ENCODE measurements around the gene MOB3C. TPM values are rescaled to one million over a fixed set of nuclear protein-coding genes. Genes with fewer than 3 reads are reported as not detected.

MOB3C gene
- total and polyA plus RNA-seq, 2 of the 4 experiments (the other 2 are of a cell fraction) = 7.3 to 9.0 TPM

DNA sequence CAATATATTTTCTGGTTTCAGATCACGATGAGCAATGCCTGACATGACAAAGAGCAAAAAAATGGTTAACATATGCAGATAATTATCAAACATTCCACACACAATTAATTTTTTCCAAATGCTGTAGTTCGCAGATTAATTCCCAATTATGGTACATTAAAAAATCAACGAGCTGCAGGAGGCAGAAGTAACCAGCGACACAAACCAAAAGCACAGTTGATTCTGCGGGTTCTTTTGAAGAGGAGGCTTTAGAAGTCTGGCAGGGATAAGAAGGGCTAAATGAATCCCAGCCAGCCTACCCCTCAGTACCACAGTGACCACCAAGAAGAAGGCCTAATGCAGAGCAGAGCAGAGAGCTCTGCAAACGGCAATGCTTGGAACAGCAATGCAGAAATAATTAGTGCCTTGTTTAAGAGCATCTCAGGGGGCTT, 48.1 kb downstream of the MOB3C start:
- Histone ChIP-seq H3K14ac (replicated peaks; ENCODE audit: low read depth, low read length) (no peak overlapping the region), H3K9me3 (ENCODE audit: control insufficient read depth, insufficient read depth, low read length) (no peaks in the 10 kb centered on the region), H3K18ac (ENCODE audit: low read depth, low read length) (no peak overlapping the region), H3K56ac (ENCODE audit: extremely low read depth, insufficient read depth, low read length) (no peak overlapping the region), H2AK9ac (replicated peaks; ENCODE audit: low read depth, low read length, poor library complexity) (no peak overlapping the region), H4K91ac (ENCODE audit: insufficient read depth, low read depth, low read length) (no peak overlapping the region), H3K4ac (ENCODE audit: low read depth, low read length) (no peak overlapping the region), H3K36me3 (ENCODE audit: control insufficient read depth, insufficient read depth, low read length) (peaks cover 21% of the 10 kb centered on the region), H2BK20ac (ENCODE audit: low read depth, low read length) (no peak overlapping the region), H3K23ac (ENCODE audit: low read depth, low read length) (no peak overlapping the region), H3K9ac (ENCODE audit: low read depth, low read length) (no peak overlapping the region), H4K8ac (ENCODE audit: low read depth in 2 of 2, low read length in 2 of 2) (no peak overlapping the region), H2BK15ac (ENCODE audit: low read depth, low read length) (no peak overlapping the region), H4K5ac (ENCODE audit: low read depth, low read length) (no peak overlapping the region), H2AFZ (replicated peaks; ENCODE audit: low read length, poor library complexity) (no peak overlapping the region), H2BK120ac (ENCODE audit: low read depth, low read length) (no peak overlapping the region), H3K4me3 (ENCODE audit: insufficient read depth, low read depth, low read length) (no peak overlapping the region), H3K9me1 (ENCODE audit: insufficient read depth, low read length) (peaks cover 11% of the 10 kb centered on the region), H3K27me3 (ENCODE audit: control insufficient read depth, insufficient read depth, low read length) (no peaks in the 10 kb centered on the region), H3K4me2 (ENCODE audit: low read depth, low read length) (no peak overlapping the region), H2BK5ac (ENCODE audit: low read depth, low read length, poor library complexity, severe bottlenecking) (no peak overlapping the region), H4K20me1 (ENCODE audit: insufficient read depth, low read length) (no peaks in the 10 kb centered on the region), H3K4me1 (ENCODE audit: control insufficient read depth, insufficient read depth, low read length) (peaks cover 2% of the 10 kb centered on the region; the same call in 1 of the 2 replicates), H3K27ac (ENCODE audit: insufficient read depth, low read length) (no peak overlapping the region), H3K79me1 (ENCODE audit: low read depth in 1 of 2, low read length in 2 of 2) (no peaks in the 10 kb centered on the region), H2AK5ac (ENCODE audit: low read depth, low read length) (no peak overlapping the region)
- dilution Hi-C loops (cut with HindIII; ENCODE audit: low sequenced_read_pairs, unreplicated experiment) (no loop called here), intact Hi-C loops (cut with micrococcal nuclease) (no loop called here), in situ Hi-C loops (cut with MboI; ENCODE audit: low sequenced_read_pairs) (no loop called here)
- DNase-seq (no peak), ATAC-seq (ENCODE audit: low read depth) (no peak)
- no peak for TF ChIP-seq CHD1 (IDR thresholded peaks at IDR 0.05; ENCODE audit: low read depth, low read length)
- no peak for TF ChIP-seq NFE2L2 (IDR thresholded peaks at IDR 0.05; ENCODE audit: low read depth, low read length)
- TF ChIP-seq, protein P1, sequence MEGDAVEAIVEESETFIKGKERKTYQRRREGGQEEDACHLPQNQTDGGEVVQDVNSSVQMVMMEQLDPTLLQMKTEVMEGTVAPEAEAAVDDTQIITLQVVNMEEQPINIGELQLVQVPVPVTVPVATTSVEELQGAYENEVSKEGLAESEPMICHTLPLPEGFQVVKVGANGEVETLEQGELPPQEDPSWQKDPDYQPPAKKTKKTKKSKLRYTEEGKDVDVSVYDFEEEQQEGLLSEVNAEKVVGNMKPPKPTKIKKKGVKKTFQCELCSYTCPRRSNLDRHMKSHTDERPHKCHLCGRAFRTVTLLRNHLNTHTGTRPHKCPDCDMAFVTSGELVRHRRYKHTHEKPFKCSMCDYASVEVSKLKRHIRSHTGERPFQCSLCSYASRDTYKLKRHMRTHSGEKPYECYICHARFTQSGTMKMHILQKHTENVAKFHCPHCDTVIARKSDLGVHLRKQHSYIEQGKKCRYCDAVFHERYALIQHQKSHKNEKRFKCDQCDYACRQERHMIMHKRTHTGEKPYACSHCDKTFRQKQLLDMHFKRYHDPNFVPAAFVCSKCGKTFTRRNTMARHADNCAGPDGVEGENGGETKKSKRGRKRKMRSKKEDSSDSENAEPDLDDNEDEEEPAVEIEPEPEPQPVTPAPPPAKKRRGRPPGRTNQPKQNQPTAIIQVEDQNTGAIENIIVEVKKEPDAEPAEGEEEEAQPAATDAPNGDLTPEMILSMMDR (conservative IDR thresholded peaks at IDR 0.05; ENCODE audit: low read depth, low read length) = no peak
- no peak for TF ChIP-seq RFX5 (IDR thresholded peaks at IDR 0.05; ENCODE audit: low read depth, low read length)
- TF ChIP-seq MXI1 (IDR thresholded peaks at IDR 0.05; ENCODE audit: borderline replicate concordance, low read depth, low read length) = no peak
- TF ChIP-seq, protein P2, sequence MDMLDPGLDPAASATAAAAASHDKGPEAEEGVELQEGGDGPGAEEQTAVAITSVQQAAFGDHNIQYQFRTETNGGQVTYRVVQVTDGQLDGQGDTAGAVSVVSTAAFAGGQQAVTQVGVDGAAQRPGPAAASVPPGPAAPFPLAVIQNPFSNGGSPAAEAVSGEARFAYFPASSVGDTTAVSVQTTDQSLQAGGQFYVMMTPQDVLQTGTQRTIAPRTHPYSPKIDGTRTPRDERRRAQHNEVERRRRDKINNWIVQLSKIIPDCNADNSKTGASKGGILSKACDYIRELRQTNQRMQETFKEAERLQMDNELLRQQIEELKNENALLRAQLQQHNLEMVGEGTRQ (IDR thresholded peaks at IDR 0.05; ENCODE audit: low read depth, low read length) = no peak
- TF ChIP-seq SMC3 (IDR thresholded peaks at IDR 0.05; ENCODE audit: low read depth, low read length) = no peak
- no peak for TF ChIP-seq RAD21 (IDR thresholded peaks at IDR 0.05; ENCODE audit: low read length)
- no peak for TF ChIP-seq FOS (IDR thresholded peaks at IDR 0.05; ENCODE audit: low read depth, low read length)
- no peak for TF ChIP-seq MAZ (IDR thresholded peaks at IDR 0.05; ENCODE audit: borderline replicate concordance, low read depth, low read length)
- no peak for TF ChIP-seq MAFK (IDR thresholded peaks at IDR 0.05; ENCODE audit: low read depth, low read length)
- no peak for TF ChIP-seq RCOR1 (IDR thresholded peaks at IDR 0.05; ENCODE audit: insufficient replicate concordance, low read length)
- no peak for TF ChIP-seq POLR2A (IDR thresholded peaks at IDR 0.05; ENCODE audit: low read depth, low read length)
- TF ChIP-seq CEBPB (IDR thresholded peaks at IDR 0.05; ENCODE audit: low read depth, low read length) = no peak
- no peak for TF ChIP-seq BHLHE40 (IDR thresholded peaks at IDR 0.05; ENCODE audit: low read depth, low read length)
- TF ChIP-seq, protein P3, sequence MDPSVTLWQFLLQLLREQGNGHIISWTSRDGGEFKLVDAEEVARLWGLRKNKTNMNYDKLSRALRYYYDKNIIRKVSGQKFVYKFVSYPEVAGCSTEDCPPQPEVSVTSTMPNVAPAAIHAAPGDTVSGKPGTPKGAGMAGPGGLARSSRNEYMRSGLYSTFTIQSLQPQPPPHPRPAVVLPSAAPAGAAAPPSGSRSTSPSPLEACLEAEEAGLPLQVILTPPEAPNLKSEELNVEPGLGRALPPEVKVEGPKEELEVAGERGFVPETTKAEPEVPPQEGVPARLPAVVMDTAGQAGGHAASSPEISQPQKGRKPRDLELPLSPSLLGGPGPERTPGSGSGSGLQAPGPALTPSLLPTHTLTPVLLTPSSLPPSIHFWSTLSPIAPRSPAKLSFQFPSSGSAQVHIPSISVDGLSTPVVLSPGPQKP (IDR thresholded peaks at IDR 0.05; ENCODE audit: borderline replicate concordance, low read depth, low read length) = no peak
- WGBS, 2 experiments (ENCODE audit: extremely low coverage in 2 of 2, insufficient read length in 1 of 2) = 100% methylated on average over 2 of the region's 6 CpGs; no CpG with 5 or more reads in 1 of the 2 experiments
- POLR2A ChIA-PET (ENCODE audit: unreplicated experiment) = no interaction called here
- CTCF ChIA-PET = no interaction called here
- BruUV-seq (replicated peaks) = no TSS peak

All from IMR-90 (cell line).